ENCODE results near the gene RAD51B.

Gene RAD51B

DNA sequence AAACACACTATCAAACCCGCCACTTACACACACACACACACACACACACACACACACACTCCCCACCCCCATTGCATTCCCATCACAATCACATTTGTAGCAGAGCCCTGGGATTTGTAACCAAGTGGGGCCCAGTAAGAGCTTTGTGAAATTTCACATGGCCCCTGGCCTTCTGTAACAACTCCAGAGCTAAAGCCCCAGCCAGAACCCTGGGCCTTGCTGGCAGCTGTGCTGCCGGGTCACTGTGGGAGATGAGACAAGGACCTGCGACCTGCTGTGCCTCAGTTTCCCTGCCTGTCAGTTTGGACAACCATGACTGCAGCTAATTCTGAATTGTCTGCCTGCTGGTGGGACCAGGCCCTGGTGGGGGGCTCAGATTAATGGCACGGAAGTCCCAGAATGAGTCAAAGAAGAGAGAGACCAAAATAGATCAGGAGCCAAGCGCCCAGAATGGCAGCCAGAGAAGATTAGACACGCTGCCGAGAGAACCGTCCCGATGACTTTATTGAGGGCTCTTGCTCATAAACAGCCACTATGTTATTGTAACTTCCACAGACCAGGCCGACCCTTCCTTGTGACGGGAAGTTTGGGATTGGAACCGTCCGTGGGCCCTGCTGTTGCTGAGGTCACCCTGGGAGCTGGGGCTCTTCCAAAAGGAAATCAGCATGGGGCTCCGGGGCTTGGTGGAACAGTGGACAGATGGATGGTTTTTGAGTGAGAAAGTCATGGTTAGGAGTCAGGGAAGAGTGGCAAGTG lies 850.2 kb downstream of the RAD51B start:
- DNase-seq (ENCODE audit: low spot score), result no peak

GRCh38 chr14:68670359-68670715 lies 850.8 kb downstream of the RAD51B start:
- no peak for TF ChIP-seq CTCF (IDR thresholded peaks at IDR 0.05; ENCODE audit: extremely low read depth, missing control alignments)
- no peak for DNase-seq (ENCODE audit: low spot score)

More for the DNA sequence above, 850.2 kb downstream of the RAD51B start:
- no peak for TF ChIP-seq CTCF (IDR thresholded peaks at IDR 0.05; ENCODE audit: extremely low read depth, missing control alignments)

DNA sequence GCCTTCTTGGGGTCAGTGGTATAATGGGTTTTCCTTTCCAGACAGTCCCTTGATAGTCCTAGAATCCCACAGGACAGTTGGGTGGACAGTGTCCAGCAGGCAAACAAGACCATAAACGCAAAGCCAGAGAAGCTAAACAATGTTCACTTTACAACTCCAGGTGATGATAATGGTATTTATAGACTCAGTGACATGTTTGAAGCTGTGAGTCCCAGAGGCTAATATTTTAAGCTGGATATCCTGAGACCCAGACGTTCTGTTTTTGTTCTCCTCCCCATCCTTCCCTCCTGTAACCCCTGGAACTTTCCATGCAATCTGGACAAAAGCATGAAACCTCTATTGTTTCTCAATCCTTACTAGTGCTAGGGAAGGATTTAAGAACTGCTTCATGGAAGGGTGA lies 852.3 kb downstream of the RAD51B start:
- no peak for TF ChIP-seq CTCF (IDR thresholded peaks at IDR 0.05; ENCODE audit: extremely low read depth, missing control alignments)
- no peak for DNase-seq (ENCODE audit: low spot score)

DNA sequence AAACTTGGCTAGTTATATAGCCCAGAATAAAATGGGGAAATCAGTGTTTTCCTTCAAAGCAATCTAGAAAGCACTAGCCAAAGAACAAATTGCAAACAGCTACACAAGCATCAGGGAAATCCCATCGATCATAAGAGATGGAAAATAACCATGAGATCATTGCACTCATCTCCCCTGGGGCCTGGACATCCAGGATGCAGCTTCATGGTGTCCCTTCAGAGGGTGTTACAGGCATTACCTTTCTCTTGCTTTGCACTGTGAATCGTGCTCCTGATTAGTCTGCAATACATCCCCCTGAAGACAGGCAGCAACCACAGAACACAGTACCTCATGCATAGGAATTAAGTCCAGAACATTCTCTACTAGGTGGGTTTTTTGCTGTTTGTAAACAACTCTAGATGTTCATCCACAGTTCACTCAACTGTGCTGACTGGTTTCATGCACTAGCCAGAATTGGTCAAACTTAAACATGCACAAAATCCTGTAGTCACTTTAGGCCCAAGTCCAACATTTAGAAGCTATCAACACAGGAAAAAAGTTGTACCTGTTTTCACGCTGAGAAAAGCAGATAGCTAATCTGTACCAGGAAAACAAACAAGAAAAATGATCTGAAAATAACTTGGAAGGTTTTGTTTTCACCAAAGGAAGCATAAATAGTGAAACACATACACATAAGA lies 853.2 kb downstream of the RAD51B start:
- TF ChIP-seq CTCF (IDR thresholded peaks at IDR 0.05; ENCODE audit: extremely low read depth, missing control alignments), result no peak
- no peak for DNase-seq (ENCODE audit: low spot score)

DNA sequence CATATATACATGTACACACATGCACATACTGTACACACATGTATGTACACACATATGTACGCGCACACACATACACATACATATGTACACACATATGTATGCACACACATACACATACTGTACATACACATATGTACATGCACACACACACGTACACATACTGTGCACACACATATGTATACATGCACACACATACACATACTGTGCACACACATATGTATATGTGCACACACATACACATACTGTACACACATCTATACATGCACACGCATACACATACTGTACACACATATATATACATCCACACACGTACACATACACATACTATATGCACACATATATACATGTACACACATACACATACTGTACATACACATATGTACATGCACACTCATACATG lies 853.9 kb downstream of the RAD51B start:
- TF ChIP-seq CTCF (IDR thresholded peaks at IDR 0.05; ENCODE audit: extremely low read depth, missing control alignments), result no peak
- no peak for DNase-seq (ENCODE audit: low spot score)

DNA sequence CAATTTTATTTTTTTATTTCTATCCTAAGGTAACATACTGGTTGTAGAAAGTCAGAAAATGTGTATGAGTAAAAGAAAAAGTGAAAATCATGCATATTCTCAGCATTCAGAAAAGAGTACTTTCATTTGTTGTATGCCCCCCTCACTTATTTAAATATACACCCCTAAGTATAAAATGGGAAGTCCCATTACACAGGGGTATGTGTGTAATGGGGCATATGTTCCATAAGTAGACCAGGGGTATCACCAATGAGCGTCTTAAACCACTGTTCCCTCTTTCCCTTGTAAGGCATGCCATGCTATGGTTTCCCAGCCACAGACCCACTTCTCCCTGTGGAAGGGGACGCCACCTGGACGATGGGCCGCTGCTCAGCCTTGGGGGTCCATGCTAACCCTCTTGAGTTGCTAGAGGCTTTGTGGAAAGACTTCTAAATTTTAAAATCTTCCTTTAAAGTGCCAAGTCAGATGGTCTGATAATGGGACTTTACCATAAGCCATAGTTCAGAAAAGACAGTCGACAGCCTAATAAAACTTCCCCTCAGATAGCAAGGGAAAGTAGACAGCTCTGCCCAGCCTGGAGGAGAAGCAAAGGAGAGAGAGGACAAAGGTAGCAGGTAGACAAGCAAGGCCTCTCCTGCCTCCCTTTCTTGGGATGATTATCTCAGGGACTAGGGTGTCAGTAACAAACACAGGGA lies 855.1 kb downstream of the RAD51B start:
- DNase-seq (ENCODE audit: low spot score), result no peak
- TF ChIP-seq CTCF (IDR thresholded peaks at IDR 0.05; ENCODE audit: extremely low read depth, missing control alignments), result no peak

- DNase-seq (ENCODE audit: low spot score), result no peak
- no peak for TF ChIP-seq CTCF (IDR thresholded peaks at IDR 0.05; ENCODE audit: extremely low read depth, missing control alignments)
Observed at GRCh38 chr14:68675233-68675577, 855.6 kb downstream of the RAD51B start.

Data from GM20000 (cell line).